ENCODE data around the gene HTRA1.

GRCh38 chr10:122559228-122559627 lies 97.9 kb downstream of the HTRA1 start:
- no peak for TF ChIP-seq CTCF (IDR thresholded peaks at IDR 0.05)
- TF ChIP-seq POLR2AphosphoS5 (IDR thresholded peaks at IDR 0.05; ENCODE audit: low read depth, low read length), result no peak
- no peak for TF ChIP-seq REST (IDR thresholded peaks at IDR 0.05; ENCODE audit: insufficient read depth in 1 of 2, low read depth in 2 of 2, low read length in 1 of 2)
